ENCODE measurements around the gene NFATC2. TPM values are rescaled to one million over a fixed set of nuclear protein-coding genes. Genes with fewer than 3 reads are reported as not detected.

Gene NFATC2
- total and polyA plus RNA-seq, 2 experiments from 2014 or later, result 0.52 to 0.59 TPM

DNA sequence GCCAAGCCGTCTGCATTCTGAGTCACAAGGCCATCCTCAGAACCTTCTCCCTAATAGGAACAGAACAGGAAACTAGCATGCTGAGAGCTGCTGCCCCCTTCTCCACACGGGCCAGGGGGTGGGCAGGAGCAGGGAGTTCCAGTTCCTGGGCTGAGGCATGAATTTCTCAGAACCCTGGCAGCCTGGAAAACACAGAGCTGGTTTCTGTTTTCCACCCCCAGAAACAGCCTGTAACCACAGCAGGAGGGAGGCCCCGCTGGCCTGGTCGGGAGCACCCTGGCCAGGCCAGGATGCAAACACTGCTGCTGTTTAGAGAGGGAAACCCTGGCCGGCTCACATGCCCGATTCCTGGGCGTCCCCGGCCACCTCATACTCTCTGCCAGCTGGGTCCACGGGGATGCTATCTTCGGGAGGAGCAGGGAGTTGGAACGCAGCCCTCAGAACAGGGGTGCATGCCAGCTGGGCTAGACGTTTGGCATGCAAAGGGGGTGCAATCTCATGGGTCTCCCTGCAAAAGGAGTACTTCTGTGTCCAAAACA is 130.1 kb downstream of the NFATC2 start:
- Histone ChIP-seq H3F3A (replicated peaks; ENCODE audit: low read depth) (no peaks in the 10 kb centered on the region), H3K9me2 (ENCODE audit: insufficient read depth) (no peaks in the 10 kb centered on the region), H3K79me2 (replicated peaks; ENCODE audit: insufficient read depth) (no peaks in the 10 kb centered on the region), H3K4me3 (no peak overlapping the region), H3K4me2 (peak overlapping the region; percentile 65), H3K4me1 (ENCODE audit: insufficient read depth) (peaks cover 11% of the 10 kb centered on the region), H3K27me3 (ENCODE audit: insufficient read depth) (no peaks in the 10 kb centered on the region), H3K27ac (ENCODE audit: low read depth) (no peak overlapping the region), H3K36me3 (ENCODE audit: insufficient read depth) (no peaks in the 10 kb centered on the region), H4K20me1 (replicated peaks; ENCODE audit: insufficient read depth) (no peaks in the 10 kb centered on the region), H2AFZ (0 out of 2 replicates have a peak overlapping the region, but pooled peaks have one; percentile 43)
- peaks cover 10% of the 10 kb centered on the region for H3K27me3 Mint-ChIP-seq (ENCODE audit: insufficient read depth, low read depth, poor library complexity)
- TF ChIP-seq EZH2 (IDR thresholded peaks at IDR 0.05; ENCODE audit: low read depth, unreplicated experiment) (no peak), CREB1 (CRISPR knock-in tag; IDR thresholded peaks at IDR 0.05; ENCODE audit: low read depth) (no peak), EZH2phosphoT487 (IDR thresholded peaks at IDR 0.05; ENCODE audit: unreplicated experiment) (no peak), NANOG (IDR thresholded peaks at IDR 0.05; ENCODE audit: borderline replicate concordance) (no peak), STAT1 (IDR thresholded peaks at IDR 0.05; ENCODE audit: unreplicated experiment) (no peak), POLR2AphosphoS5 (IDR thresholded peaks at IDR 0.05; ENCODE audit: low read depth) (no peak), ZNF331 (CRISPR knock-in tag; IDR thresholded peaks at IDR 0.05; ENCODE audit: low read depth) (no peak), JUNB (IDR thresholded peaks at IDR 0.05; ENCODE audit: unreplicated experiment) (no peak), ZNF114 (CRISPR knock-in tag; IDR thresholded peaks at IDR 0.05) (no peak)
- TF ChIP-seq, protein P1, sequence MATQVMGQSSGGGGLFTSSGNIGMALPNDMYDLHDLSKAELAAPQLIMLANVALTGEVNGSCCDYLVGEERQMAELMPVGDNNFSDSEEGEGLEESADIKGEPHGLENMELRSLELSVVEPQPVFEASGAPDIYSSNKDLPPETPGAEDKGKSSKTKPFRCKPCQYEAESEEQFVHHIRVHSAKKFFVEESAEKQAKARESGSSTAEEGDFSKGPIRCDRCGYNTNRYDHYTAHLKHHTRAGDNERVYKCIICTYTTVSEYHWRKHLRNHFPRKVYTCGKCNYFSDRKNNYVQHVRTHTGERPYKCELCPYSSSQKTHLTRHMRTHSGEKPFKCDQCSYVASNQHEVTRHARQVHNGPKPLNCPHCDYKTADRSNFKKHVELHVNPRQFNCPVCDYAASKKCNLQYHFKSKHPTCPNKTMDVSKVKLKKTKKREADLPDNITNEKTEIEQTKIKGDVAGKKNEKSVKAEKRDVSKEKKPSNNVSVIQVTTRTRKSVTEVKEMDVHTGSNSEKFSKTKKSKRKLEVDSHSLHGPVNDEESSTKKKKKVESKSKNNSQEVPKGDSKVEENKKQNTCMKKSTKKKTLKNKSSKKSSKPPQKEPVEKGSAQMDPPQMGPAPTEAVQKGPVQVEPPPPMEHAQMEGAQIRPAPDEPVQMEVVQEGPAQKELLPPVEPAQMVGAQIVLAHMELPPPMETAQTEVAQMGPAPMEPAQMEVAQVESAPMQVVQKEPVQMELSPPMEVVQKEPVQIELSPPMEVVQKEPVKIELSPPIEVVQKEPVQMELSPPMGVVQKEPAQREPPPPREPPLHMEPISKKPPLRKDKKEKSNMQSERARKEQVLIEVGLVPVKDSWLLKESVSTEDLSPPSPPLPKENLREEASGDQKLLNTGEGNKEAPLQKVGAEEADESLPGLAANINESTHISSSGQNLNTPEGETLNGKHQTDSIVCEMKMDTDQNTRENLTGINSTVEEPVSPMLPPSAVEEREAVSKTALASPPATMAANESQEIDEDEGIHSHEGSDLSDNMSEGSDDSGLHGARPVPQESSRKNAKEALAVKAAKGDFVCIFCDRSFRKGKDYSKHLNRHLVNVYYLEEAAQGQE (IDR thresholded peaks at IDR 0.05; ENCODE audit: unreplicated experiment), result no peak
- TF ChIP-seq, protein P2, sequence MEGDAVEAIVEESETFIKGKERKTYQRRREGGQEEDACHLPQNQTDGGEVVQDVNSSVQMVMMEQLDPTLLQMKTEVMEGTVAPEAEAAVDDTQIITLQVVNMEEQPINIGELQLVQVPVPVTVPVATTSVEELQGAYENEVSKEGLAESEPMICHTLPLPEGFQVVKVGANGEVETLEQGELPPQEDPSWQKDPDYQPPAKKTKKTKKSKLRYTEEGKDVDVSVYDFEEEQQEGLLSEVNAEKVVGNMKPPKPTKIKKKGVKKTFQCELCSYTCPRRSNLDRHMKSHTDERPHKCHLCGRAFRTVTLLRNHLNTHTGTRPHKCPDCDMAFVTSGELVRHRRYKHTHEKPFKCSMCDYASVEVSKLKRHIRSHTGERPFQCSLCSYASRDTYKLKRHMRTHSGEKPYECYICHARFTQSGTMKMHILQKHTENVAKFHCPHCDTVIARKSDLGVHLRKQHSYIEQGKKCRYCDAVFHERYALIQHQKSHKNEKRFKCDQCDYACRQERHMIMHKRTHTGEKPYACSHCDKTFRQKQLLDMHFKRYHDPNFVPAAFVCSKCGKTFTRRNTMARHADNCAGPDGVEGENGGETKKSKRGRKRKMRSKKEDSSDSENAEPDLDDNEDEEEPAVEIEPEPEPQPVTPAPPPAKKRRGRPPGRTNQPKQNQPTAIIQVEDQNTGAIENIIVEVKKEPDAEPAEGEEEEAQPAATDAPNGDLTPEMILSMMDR (conservative IDR thresholded peaks at IDR 0.05; ENCODE audit: low read depth in 2 of 2), result no peak
- TF ChIP-seq, protein P3, sequence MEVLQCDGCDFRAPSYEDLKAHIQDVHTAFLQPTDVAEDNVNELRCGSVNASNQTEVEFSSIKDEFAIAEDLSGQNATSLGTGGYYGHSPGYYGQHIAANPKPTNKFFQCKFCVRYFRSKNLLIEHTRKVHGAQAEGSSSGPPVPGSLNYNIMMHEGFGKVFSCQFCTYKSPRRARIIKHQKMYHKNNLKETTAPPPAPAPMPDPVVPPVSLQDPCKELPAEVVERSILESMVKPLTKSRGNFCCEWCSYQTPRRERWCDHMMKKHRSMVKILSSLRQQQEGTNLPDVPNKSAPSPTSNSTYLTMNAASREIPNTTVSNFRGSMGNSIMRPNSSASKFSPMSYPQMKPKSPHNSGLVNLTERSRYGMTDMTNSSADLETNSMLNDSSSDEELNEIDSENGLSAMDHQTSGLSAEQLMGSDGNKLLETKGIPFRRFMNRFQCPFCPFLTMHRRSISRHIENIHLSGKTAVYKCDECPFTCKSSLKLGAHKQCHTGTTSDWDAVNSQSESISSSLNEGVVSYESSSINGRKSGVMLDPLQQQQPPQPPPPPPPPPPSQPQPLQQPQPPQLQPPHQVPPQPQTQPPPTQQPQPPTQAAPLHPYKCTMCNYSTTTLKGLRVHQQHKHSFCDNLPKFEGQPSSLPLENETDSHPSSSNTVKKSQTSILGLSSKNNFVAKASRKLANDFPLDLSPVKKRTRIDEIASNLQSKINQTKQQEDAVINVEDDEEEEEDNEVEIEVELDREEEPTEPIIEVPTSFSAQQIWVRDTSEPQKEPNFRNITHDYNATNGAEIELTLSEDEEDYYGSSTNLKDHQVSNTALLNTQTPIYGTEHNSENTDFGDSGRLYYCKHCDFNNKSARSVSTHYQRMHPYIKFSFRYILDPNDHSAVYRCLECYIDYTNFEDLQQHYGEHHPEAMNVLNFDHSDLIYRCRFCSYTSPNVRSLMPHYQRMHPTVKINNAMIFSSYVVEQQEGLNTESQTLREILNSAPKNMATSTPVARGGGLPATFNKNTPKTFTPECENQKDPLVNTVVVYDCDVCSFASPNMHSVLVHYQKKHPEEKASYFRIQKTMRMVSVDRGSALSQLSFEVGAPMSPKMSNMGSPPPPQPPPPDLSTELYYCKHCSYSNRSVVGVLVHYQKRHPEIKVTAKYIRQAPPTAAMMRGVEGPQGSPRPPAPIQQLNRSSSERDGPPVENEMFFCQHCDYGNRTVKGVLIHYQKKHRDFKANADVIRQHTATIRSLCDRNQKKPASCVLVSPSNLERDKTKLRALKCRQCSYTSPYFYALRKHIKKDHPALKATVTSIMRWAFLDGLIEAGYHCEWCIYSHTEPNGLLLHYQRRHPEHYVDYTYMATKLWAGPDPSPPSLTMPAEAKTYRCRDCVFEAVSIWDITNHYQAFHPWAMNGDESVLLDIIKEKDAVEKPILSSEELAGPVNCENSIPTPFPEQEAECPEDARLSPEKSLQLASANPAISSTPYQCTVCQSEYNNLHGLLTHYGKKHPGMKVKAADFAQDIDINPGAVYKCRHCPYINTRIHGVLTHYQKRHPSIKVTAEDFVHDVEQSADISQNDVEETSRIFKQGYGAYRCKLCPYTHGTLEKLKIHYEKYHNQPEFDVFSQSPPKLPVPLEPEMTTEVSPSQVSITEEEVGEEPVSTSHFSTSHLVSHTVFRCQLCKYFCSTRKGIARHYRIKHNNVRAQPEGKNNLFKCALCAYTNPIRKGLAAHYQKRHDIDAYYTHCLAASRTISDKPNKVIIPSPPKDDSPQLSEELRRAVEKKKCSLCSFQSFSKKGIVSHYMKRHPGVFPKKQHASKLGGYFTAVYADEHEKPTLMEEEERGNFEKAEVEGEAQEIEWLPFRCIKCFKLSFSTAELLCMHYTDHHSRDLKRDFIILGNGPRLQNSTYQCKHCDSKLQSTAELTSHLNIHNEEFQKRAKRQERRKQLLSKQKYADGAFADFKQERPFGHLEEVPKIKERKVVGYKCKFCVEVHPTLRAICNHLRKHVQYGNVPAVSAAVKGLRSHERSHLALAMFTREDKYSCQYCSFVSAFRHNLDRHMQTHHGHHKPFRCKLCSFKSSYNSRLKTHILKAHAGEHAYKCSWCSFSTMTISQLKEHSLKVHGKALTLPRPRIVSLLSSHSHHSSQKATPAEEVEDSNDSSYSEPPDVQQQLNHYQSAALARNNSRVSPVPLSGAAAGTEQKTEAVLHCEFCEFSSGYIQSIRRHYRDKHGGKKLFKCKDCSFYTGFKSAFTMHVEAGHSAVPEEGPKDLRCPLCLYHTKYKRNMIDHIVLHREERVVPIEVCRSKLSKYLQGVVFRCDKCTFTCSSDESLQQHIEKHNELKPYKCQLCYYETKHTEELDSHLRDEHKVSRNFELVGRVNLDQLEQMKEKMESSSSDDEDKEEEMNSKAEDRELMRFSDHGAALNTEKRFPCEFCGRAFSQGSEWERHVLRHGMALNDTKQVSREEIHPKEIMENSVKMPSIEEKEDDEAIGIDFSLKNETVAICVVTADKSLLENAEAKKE (CRISPR knock-in tag; IDR thresholded peaks at IDR 0.05), result no peak
- TF ChIP-seq, protein P4, sequence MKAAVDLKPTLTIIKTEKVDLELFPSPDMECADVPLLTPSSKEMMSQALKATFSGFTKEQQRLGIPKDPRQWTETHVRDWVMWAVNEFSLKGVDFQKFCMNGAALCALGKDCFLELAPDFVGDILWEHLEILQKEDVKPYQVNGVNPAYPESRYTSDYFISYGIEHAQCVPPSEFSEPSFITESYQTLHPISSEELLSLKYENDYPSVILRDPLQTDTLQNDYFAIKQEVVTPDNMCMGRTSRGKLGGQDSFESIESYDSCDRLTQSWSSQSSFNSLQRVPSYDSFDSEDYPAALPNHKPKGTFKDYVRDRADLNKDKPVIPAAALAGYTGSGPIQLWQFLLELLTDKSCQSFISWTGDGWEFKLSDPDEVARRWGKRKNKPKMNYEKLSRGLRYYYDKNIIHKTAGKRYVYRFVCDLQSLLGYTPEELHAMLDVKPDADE (IDR thresholded peaks at IDR 0.05), result no peak
- DNase-seq (ENCODE audit: low spot score) (no peak), ATAC-seq (peak; percentile 63)
- H3K36me3 Mint-ChIP-seq (ENCODE audit: low read depth), result no peaks in the 10 kb centered on the region
- no peak overlapping the region for H3K4me3 Mint-ChIP-seq
- no peak overlapping the region for H3K27ac Mint-ChIP-seq
- H3K4me1 Mint-ChIP-seq, result peaks cover 16% of the 10 kb centered on the region
- no peaks in the 10 kb centered on the region for H3K9me3 Mint-ChIP-seq
